Mesothelial cell of epicardium (in vitro differentiated cells): ENCODE results near the gene POLR2F. TPM values are rescaled to one million over a fixed set of nuclear protein-coding genes. Genes with fewer than 3 reads are reported as not detected.

Experiments
- DNase-seq, 2 experiments: peaks; one replicate each; pipeline ENCODE4 v3.0.0; 2021; ENCODE audit warnings: low spot score in 2 of 2; ENCODE audit not compliant: unreplicated experiment in 2 of 2
- H3K27ac Mint-ChIP-seq: 2 replicates; pipeline ENCODE4 v1.8.0; 2021; ENCODE audit warnings: mixed read lengths
- H3K27me3 Mint-ChIP-seq: 2 replicates; pipeline ENCODE4 v1.8.0; 2021; ENCODE audit warnings: low read depth, mixed read lengths
- H3K36me3 Mint-ChIP-seq: 2 replicates; pipeline ENCODE4 v1.8.0; 2021; ENCODE audit warnings: mixed read lengths
- H3K4me1 Mint-ChIP-seq: 2 replicates; pipeline ENCODE4 v1.8.0; 2021; ENCODE audit warnings: mixed read lengths
- H3K4me3 Mint-ChIP-seq: 2 replicates; pipeline ENCODE4 v1.8.0; 2021; ENCODE audit warnings: mild to moderate bottlenecking, moderate library complexity, mixed read lengths
- H3K9me3 Mint-ChIP-seq: 2 replicates; pipeline ENCODE4 v1.8.0; 2021; ENCODE audit warnings: mixed read lengths
- CTCF ChIP-seq: fragments of 200-600 bp; sonication (generic); IDR thresholded peaks from one replicate; pipeline ENCODE4 v1.5.0; 2021; ENCODE audit warnings: antibody characterized with exemption; ENCODE audit not compliant: unreplicated experiment
- total RNA-seq: library from RNA; stranded (reverse); gene quantifications from 3 replicates; pipeline ENCODE4 v1.2.1, GENCODE V29; 2021

Gene POLR2F
- total RNA-seq, 1 donor from 2014 or later = 70.0 TPM

- H3K27me3 Mint-ChIP-seq = no peaks in the 10 kb centered on the region
- H3K4me1 Mint-ChIP-seq = peaks cover 38% of the 10 kb centered on the region
Observed at GRCh38 chr22:37907036-37907954, 46.2 kb upstream of the POLR2F start.

GRCh38 chr22:37909766-37910165, 43.7 kb upstream of the POLR2F start:
- Mint-ChIP-seq H3K4me1 (peaks cover 38% of the 10 kb centered on the region), H3K4me3 (no peak overlapping the region), H3K9me3 (no peaks in the 10 kb centered on the region), H3K36me3 (peaks cover 7% of the 10 kb centered on the region), H3K27me3 (no peaks in the 10 kb centered on the region), H3K27ac (no peak overlapping the region)
- TF ChIP-seq CTCF = no peak
- DNase-seq = no peak

More at GRCh38 chr22:37907036-37907954, 46.2 kb upstream of the POLR2F start:
- TF ChIP-seq CTCF = no peak
- H3K4me3 Mint-ChIP-seq = peak overlapping the region; percentile 82
- DNase-seq = no peak
- peak overlapping the region; percentile 70 for H3K27ac Mint-ChIP-seq
- H3K9me3 Mint-ChIP-seq = no peaks in the 10 kb centered on the region
- peaks cover 3% of the 10 kb centered on the region for H3K36me3 Mint-ChIP-seq

GRCh38 chr22:37910890-37911672, 42.4 kb upstream of the POLR2F start:
- no peaks in the 10 kb centered on the region for H3K9me3 Mint-ChIP-seq
- no peak overlapping the region for H3K4me3 Mint-ChIP-seq
- peaks cover 30% of the 10 kb centered on the region for H3K4me1 Mint-ChIP-seq
- peak overlapping the region; percentile 58 for H3K27ac Mint-ChIP-seq
- no peak for DNase-seq
- TF ChIP-seq CTCF = no peak
- no peaks in the 10 kb centered on the region for H3K27me3 Mint-ChIP-seq
- peaks cover 7% of the 10 kb centered on the region for H3K36me3 Mint-ChIP-seq

- Mint-ChIP-seq H3K27ac (no peak overlapping the region), H3K27me3 (no peaks in the 10 kb centered on the region)
Observed at GRCh38 chr22:37911697-37912096, 41.8 kb upstream of the POLR2F start.

GRCh38 chr22:37912171-37912570, 41.3 kb upstream of the POLR2F start:
- Mint-ChIP-seq H3K4me1 (peaks cover 26% of the 10 kb centered on the region), H3K9me3 (no peaks in the 10 kb centered on the region), H3K36me3 (peaks cover 7% of the 10 kb centered on the region), H3K27me3 (no peaks in the 10 kb centered on the region), H3K4me3 (no peak overlapping the region), H3K27ac (no peak overlapping the region)
- no peak for TF ChIP-seq CTCF
- no peak for DNase-seq

More at GRCh38 chr22:37911697-37912096, 41.8 kb upstream of the POLR2F start:
- TF ChIP-seq CTCF = no peak
- Mint-ChIP-seq H3K9me3 (no peaks in the 10 kb centered on the region), H3K4me1 (peaks cover 30% of the 10 kb centered on the region), H3K4me3 (no peak overlapping the region), H3K36me3 (peaks cover 7% of the 10 kb centered on the region)
- DNase-seq = no peak
